ENCODE data around the gene GBP1. TPM values are rescaled to one million over a fixed set of nuclear protein-coding genes. Genes with fewer than 3 reads are reported as not detected.
"Not testable (repeated sequence)": the region's sequence is repeated elsewhere in the genome, so short reads cannot be mapped to it uniquely, and the experiment has no call there.

The GBP1 gene
- total and polyA plus RNA-seq, 2 donors (not counting 3 experiments of a cell fraction or from before 2014, with no cell fraction given) = 11.6 to 28.0 TPM

DNA sequence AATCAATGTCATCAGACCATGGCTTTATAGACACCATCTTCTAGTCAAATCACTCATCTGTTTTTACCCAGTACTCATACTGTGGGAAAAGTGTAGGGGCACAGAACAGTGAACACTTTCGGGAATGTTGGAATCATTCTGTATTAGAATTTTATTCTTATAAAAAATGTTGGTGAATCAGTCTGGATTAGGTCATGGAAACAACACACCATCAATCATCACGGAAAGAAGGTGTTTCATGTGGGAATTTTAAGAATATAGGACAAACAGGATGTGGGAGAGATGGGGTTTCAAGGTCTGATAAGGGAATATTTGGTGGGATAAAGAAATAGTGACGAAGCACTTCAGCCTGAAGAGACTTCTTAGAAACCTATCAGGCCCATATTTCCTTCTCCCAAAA is 17.3 kb downstream of the GBP1 start:
- intact Hi-C loops (cut with micrococcal nuclease) (no loop called here), dilution Hi-C loops (cut with MboI; ENCODE audit: extremely low pct_ligation_motif_present, low sequenced_read_pairs) (no loop called here)
- Histone ChIP-seq H3K79me2 (ENCODE audit: control insufficient read depth, insufficient read depth, low read length) (no peaks in the 10 kb centered on the region), H3K27ac (ENCODE audit: insufficient read depth, low read depth, low read length) (no peak overlapping the region), H4K20me1 (replicated peaks; ENCODE audit: control insufficient read depth, extremely low read depth, insufficient read depth, low read length) (no peaks in the 10 kb centered on the region), H3K4me2 (ENCODE audit: insufficient read depth, low read length) (no peak overlapping the region), H2AFZ (ENCODE audit: low read depth, low read length) (no peak overlapping the region), H3K9me3 (replicated peaks; ENCODE audit: control insufficient read depth, insufficient read depth, low read length) (no peaks in the 10 kb centered on the region), H3K9ac (replicated peaks; ENCODE audit: extremely low read depth, insufficient read depth, low read length) (no peak overlapping the region), H3K4me1 (ENCODE audit: control insufficient read depth, extremely low read depth, insufficient read depth, low read length) (no peaks in the 10 kb centered on the region), H3K9me1 (replicated peaks; ENCODE audit: control insufficient read depth, extremely low read depth, insufficient read depth, low read length) (no peaks in the 10 kb centered on the region), H3K36me3 (ENCODE audit: control insufficient read depth in 2 of 2, extremely low read depth in 1 of 2, insufficient read depth in 2 of 2, low read length in 2 of 2) (no peaks in the 10 kb centered on the region), H3K4me3 (replicated peaks in 1 of 3; ENCODE audit: insufficient read depth in 1 of 3, low read depth in 1 of 3, low read length in 3 of 3) (no peak overlapping the region), H3K27me3 (ENCODE audit: control insufficient read depth in 2 of 2, insufficient read depth in 2 of 2, low read length in 2 of 2) (no peaks in the 10 kb centered on the region)
- FAIRE-seq = peak; percentile 43
- ChIA-PET CTCF (interaction anchor here (1.4 kb wide), 1 partner anchor 17 kb away, joined by 3 read pairs; the partner anchor contains the start of gene GBP1), POLR2A (no interaction called here)
- DNase-seq (ENCODE audit: low read depth, low spot score) = peak; percentile 25
- BruUV-seq (replicated peaks) = no TSS peak
- TF ChIP-seq, protein P1, sequence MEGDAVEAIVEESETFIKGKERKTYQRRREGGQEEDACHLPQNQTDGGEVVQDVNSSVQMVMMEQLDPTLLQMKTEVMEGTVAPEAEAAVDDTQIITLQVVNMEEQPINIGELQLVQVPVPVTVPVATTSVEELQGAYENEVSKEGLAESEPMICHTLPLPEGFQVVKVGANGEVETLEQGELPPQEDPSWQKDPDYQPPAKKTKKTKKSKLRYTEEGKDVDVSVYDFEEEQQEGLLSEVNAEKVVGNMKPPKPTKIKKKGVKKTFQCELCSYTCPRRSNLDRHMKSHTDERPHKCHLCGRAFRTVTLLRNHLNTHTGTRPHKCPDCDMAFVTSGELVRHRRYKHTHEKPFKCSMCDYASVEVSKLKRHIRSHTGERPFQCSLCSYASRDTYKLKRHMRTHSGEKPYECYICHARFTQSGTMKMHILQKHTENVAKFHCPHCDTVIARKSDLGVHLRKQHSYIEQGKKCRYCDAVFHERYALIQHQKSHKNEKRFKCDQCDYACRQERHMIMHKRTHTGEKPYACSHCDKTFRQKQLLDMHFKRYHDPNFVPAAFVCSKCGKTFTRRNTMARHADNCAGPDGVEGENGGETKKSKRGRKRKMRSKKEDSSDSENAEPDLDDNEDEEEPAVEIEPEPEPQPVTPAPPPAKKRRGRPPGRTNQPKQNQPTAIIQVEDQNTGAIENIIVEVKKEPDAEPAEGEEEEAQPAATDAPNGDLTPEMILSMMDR (IDR thresholded peaks at IDR 0.05; ENCODE audit: extremely low read depth in 1 of 2, insufficient read depth in 1 of 2, low read depth in 1 of 2, low read length in 2 of 2) = no peak
- TF ChIP-seq POLR2AphosphoS5 (IDR thresholded peaks at IDR 0.05; ENCODE audit: insufficient read depth, low read depth, low read length) = no peak

DNA sequence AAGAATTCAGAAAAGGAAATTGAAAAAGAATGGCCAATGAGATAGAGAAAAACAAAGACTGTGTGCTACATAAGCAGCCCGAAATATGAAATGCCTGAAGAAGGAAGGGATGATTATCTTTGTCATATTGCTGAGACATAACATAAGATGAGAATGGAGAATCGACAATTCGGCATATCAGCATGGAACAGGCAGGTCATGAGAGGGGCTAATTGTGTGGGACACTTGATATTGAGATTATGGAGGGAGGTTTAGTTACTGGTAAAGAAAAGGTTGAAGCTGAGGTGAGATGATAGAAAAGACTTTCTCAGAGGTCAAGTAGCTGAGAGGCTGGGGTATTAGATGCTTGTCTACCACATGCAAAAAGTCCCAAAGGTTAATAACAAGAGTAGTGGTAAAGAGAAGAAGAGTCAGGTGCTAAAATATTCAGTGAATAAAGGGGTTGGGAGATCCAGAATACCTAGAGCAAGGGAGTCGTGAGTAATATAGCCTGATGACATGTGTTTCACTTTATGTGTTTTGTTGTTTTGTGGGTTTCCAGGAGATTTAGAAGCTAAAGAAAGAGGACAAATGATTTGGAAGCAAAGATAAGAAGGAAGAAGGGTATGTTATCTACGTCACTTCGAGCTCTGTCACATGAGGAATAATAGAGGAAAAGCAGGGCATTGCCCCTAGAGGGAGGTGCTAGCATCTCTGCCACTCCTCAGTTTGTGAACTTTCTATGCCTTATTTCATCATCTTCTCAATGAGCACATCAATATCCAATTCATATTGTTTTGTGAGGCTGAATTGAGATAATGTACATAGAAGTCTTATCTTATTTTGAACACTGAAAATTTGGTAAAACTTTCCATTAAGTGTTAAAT is 18.5 kb downstream of the GBP1 start:
- POLR2A ChIA-PET; H3K9me1 ChIP-seq (replicated peaks; ENCODE audit: control insufficient read depth, extremely low read depth, insufficient read depth, low read length); intact Hi-C loops (cut with micrococcal nuclease); H3K9ac ChIP-seq (replicated peaks; ENCODE audit: extremely low read depth, insufficient read depth, low read length); H3K4me2 ChIP-seq (ENCODE audit: insufficient read depth, low read length); H3K4me3 ChIP-seq (replicated peaks in 1 of 3; ENCODE audit: insufficient read depth in 1 of 3, low read depth in 1 of 3, low read length in 3 of 3); H3K27ac ChIP-seq (ENCODE audit: insufficient read depth, low read depth, low read length); H3K27me3 ChIP-seq (ENCODE audit: control insufficient read depth in 2 of 2, insufficient read depth in 2 of 2, low read length in 2 of 2); H3K79me2 ChIP-seq (ENCODE audit: control insufficient read depth, insufficient read depth, low read length); H3K36me3 ChIP-seq (ENCODE audit: control insufficient read depth in 2 of 2, extremely low read depth in 1 of 2, insufficient read depth in 2 of 2, low read length in 2 of 2); FAIRE-seq; H4K20me1 ChIP-seq (replicated peaks; ENCODE audit: control insufficient read depth, extremely low read depth, insufficient read depth, low read length); BruUV-seq (replicated peaks); dilution Hi-C loops (cut with MboI; ENCODE audit: extremely low pct_ligation_motif_present, low sequenced_read_pairs); H3K9me3 ChIP-seq (replicated peaks; ENCODE audit: control insufficient read depth, insufficient read depth, low read length); H2AFZ ChIP-seq (ENCODE audit: low read depth, low read length); H3K4me1 ChIP-seq (ENCODE audit: control insufficient read depth, extremely low read depth, insufficient read depth, low read length); DNase-seq (ENCODE audit: low read depth, low spot score): not testable (repeated sequence)
- CTCF ChIA-PET = interaction anchor here (1.1 to 1.8 kb wide), 2 partner anchors 18 to 39 kb away, joined by 3 to 6 read pairs; partner anchors contain the start of gene GBP1

Data from endothelial cell of umbilical vein (primary cell).